Measurements from ENCODE around the gene AXIN2. TPM values are rescaled to one million over a fixed set of nuclear protein-coding genes. Genes with fewer than 3 reads are reported as not detected.
"Not testable (repeated sequence)": the region's sequence is repeated elsewhere in the genome, so short reads cannot be mapped to it uniquely, and the experiment has no call there.

Gene AXIN2
- total and polyA plus RNA-seq, 2 donors from 2014 or later = 1.2 to 14.0 TPM

DNA sequence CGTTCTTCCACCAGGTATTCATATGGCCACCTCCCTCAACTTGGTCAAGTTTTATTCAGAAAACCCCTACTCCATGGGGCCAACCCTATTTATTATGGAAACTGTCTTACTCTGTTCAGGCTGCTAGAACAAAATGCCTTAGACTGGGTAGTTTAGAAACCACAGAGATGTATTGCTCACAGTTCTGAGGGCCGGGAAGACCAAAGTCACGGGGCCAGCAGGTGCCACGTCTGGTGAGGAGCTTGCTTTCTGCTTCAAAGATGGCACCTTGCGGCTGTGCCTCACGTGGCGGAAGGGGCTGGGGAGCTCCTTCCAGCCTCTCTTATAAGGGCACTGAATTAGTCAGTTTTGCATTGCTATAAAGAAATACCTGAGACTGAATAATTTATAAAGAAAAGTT lies 74.3 kb downstream of the AXIN2 start:
- no peak for TF ChIP-seq CTCF (IDR thresholded peaks at IDR 0.05; ENCODE audit: borderline replicate concordance, extremely low read depth, insufficient read depth)
- DNase-seq (no peak), FAIRE-seq (no peak)
- no peak overlapping the region for H3K27ac ChIP-seq (ENCODE audit: low read depth in 2 of 2, low read length in 2 of 2)
- no peaks in the 10 kb centered on the region for H3K4me1 ChIP-seq (ENCODE audit: control insufficient read depth in 2 of 3, insufficient read depth in 2 of 3, low read depth in 1 of 3, low read length in 3 of 3)
- no peaks in the 10 kb centered on the region for H3K9me3 ChIP-seq (ENCODE audit: control insufficient read depth in 2 of 3, insufficient read depth in 1 of 3, low read length in 3 of 3)
- no peaks in the 10 kb centered on the region for H3K27me3 ChIP-seq (ENCODE audit: control insufficient read depth, insufficient read depth, low read length)
- H3K9ac ChIP-seq (ENCODE audit: low read length in 3 of 3) = no peak overlapping the region
- no peak overlapping the region for H3K4me3 ChIP-seq (ENCODE audit: low read length in 3 of 3)
- intact Hi-C loops (cut with DNase I) = no loop called here
- no peaks in the 10 kb centered on the region for H3K36me3 ChIP-seq (ENCODE audit: control insufficient read depth in 2 of 3, insufficient read depth in 3 of 3, low read length in 3 of 3)

DNA sequence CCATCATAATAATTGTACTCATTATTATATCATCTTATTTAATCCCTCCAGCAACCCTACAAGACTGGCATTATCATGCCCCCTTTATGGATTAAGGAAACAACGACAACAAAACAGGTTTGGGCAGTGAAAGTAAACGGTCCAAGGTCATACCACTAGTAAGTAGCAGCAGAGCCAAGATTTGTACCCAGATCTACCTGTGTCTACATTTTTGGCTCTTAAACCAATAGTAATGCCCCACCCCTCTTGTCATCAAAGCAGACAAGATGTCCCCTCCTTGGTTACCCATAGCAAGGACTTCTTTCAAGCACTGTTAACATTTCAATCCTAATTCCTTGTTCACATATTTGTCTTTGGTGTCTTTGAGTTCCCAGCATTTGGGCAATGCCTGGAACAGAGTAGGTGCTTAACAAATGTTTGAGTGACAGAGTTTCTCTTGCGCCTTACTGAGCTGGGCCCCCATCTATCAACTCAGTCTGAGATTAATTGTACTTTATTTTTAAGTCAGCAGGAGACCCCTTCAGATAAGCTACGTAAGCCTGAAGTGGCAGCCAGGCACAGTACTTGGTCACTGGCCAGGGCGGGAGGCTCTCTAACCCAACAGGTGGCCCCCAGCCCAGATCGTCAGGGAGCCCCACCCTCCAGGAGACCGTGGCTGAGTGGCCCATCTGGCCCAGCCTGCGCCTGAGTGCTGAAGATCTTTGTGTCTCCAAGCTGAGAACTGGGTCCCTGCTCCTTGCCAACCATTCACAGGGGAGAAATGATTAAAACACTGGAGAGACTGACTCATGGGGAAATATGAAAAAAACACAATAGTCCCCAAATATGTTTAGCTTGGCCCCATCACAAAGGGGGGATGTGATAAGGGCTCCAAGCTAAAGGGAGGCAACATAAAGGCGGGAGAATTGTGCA lies 75.8 kb downstream of the AXIN2 start:
- DNase-seq = no peak
- Histone ChIP-seq H3K9me3 (ENCODE audit: control insufficient read depth in 2 of 3, insufficient read depth in 1 of 3, low read length in 3 of 3) (no peaks in the 10 kb centered on the region), H3K4me1 (ENCODE audit: control insufficient read depth in 2 of 3, insufficient read depth in 2 of 3, low read depth in 1 of 3, low read length in 3 of 3) (no peaks in the 10 kb centered on the region), H3K27me3 (ENCODE audit: control insufficient read depth, insufficient read depth, low read length) (no peaks in the 10 kb centered on the region), H3K4me3 (ENCODE audit: low read length in 3 of 3) (no peak overlapping the region), H3K36me3 (ENCODE audit: control insufficient read depth in 2 of 3, insufficient read depth in 3 of 3, low read length in 3 of 3) (no peaks in the 10 kb centered on the region), H3K27ac (ENCODE audit: low read depth in 2 of 2, low read length in 2 of 2) (no peak overlapping the region), H3K9ac (ENCODE audit: low read length in 3 of 3) (no peak overlapping the region)
- intact Hi-C loops (cut with DNase I) = no loop called here
- FAIRE-seq = no peak
- TF ChIP-seq CTCF (IDR thresholded peaks at IDR 0.05; ENCODE audit: borderline replicate concordance, extremely low read depth, insufficient read depth) = no peak

DNA sequence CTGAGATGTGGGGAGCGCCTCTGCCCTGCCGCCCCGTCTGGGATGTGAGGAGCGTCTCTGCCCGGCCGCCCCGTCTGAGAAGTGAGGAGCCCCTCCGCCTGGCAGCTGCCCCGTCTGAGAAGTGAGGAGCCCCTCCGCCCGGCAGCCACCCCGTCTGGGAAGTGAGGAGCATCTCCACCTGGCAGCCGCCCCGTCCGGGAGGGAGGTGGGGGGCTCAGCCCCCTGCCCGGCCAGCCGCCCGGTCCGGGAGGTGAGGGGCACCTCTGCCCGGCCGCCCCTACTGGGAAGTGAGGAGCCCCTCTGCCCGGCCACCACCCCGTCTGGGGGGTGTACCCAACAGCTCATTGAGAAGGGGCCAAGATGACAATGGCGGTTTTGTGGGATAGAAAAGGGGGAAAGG lies 77.0 kb downstream of the AXIN2 start:
- intact Hi-C loops (cut with DNase I); FAIRE-seq; H3K9me3 ChIP-seq (ENCODE audit: control insufficient read depth in 2 of 3, insufficient read depth in 1 of 3, low read length in 3 of 3); H3K9ac ChIP-seq (ENCODE audit: low read length in 3 of 3); H3K27ac ChIP-seq (ENCODE audit: low read depth in 2 of 2, low read length in 2 of 2); H3K36me3 ChIP-seq (ENCODE audit: control insufficient read depth in 2 of 3, insufficient read depth in 3 of 3, low read length in 3 of 3); H3K4me3 ChIP-seq (ENCODE audit: low read length in 3 of 3); H3K4me1 ChIP-seq (ENCODE audit: control insufficient read depth in 2 of 3, insufficient read depth in 2 of 3, low read depth in 1 of 3, low read length in 3 of 3); DNase-seq; H3K27me3 ChIP-seq (ENCODE audit: control insufficient read depth, insufficient read depth, low read length): not testable (repeated sequence)

DNA sequence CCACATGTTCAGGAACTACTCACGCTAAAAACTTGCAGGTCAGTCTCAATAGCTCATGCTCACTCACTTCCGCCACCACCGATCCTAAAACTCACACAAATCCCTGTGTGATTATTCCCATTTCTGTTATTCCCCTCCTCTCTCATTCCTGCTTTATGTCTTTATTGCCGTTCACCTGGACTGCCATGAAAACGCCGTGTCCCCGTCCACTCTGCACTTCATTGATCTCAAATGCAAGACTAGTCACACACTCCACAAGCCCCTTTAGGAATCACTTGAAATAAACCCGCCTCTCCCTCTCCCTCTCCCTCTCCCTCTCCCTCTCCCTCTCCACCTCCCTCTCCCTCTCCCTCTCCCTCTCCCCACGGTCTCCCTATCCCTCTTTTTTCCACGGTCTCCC lies 78.0 kb downstream of the AXIN2 start:
- H3K27ac ChIP-seq (ENCODE audit: low read depth in 2 of 2, low read length in 2 of 2) = no peak overlapping the region

More for the DNA sequence above, 78.0 kb downstream of the AXIN2 start:
- DNase-seq = no peak
- no peaks in the 10 kb centered on the region for H3K36me3 ChIP-seq (ENCODE audit: control insufficient read depth in 2 of 3, insufficient read depth in 3 of 3, low read length in 3 of 3)
- no peaks in the 10 kb centered on the region for H3K27me3 ChIP-seq (ENCODE audit: control insufficient read depth, insufficient read depth, low read length)
- intact Hi-C loops (cut with DNase I) = no loop called here
- H3K9me3 ChIP-seq (ENCODE audit: control insufficient read depth in 2 of 3, insufficient read depth in 1 of 3, low read length in 3 of 3) = no peaks in the 10 kb centered on the region
- TF ChIP-seq CTCF (IDR thresholded peaks at IDR 0.05; ENCODE audit: borderline replicate concordance, extremely low read depth, insufficient read depth) = no peak
- H3K4me1 ChIP-seq (ENCODE audit: control insufficient read depth in 2 of 3, insufficient read depth in 2 of 3, low read depth in 1 of 3, low read length in 3 of 3) = no peaks in the 10 kb centered on the region
- H3K9ac ChIP-seq (ENCODE audit: low read length in 3 of 3) = no peak overlapping the region
- H3K4me3 ChIP-seq (ENCODE audit: low read length in 3 of 3) = no peak overlapping the region
- FAIRE-seq = no peak
